Activated CD8-positive, alpha-beta memory T cell treated with anti-CD3 and anti-CD28 coated beads, Interleukin-2, amount 50 U/mL, for 4 hours (primary cell): ENCODE results near the gene BCO1.

Experiments used
- DNase-seq: peaks from one replicate; pipeline ENCODE4 v3.0.0-alpha.2; 2020

BCO1 gene

DNA sequence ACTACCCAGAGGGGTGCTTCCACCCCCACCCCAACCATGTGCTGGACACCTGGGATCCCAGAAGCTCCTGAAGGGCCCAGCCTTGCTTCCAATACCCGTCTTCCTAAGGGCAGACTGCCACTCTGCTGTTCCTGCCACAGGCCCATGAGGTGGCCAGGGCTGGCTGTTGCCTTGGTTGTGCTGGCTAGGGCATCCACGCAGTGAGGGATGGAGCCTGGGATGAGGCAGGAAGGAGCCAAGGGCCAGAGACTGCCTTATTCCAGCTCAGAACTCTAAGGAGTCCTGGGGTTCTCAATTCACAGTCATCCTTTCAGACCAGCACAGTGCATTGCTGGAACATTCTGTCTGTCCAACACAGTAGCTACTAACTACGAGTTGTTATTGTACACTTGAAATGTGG is 37.8 kb downstream of the BCO1 start:
- DNase-seq = no peak

- no peak for DNase-seq
These were observed 39.1 kb downstream of the BCO1 start for GRCh38 chr16:81277541-81278080.

GRCh38 chr16:81278526-81278925 is 40.0 kb downstream of the BCO1 start:
- no peak for DNase-seq

GRCh38 chr16:81279392-81279791 is 40.9 kb downstream of the BCO1 start:
- no peak for DNase-seq

DNA sequence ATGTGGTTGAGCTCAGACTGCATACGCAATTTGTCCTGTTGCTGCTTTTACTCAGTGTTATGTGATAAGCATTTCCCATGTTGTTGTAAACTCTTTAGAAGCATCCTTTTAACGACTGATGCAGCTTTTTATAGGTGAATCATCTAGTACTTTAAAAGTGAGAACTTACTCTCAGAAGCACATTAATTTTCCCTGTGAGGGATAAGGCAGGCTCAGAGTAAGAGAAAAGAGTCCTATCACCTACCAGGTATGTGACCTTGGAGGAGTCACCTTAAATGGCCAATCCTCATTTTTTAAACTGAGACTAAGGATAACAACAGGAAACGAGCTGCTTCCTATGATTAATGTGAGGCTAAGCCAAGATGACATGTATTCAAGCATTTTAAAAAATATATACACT is 41.9 kb downstream of the BCO1 start:
- no peak for DNase-seq

GRCh38 chr16:81283044-81283443 is 44.6 kb downstream of the BCO1 start:
- DNase-seq = no peak

DNA sequence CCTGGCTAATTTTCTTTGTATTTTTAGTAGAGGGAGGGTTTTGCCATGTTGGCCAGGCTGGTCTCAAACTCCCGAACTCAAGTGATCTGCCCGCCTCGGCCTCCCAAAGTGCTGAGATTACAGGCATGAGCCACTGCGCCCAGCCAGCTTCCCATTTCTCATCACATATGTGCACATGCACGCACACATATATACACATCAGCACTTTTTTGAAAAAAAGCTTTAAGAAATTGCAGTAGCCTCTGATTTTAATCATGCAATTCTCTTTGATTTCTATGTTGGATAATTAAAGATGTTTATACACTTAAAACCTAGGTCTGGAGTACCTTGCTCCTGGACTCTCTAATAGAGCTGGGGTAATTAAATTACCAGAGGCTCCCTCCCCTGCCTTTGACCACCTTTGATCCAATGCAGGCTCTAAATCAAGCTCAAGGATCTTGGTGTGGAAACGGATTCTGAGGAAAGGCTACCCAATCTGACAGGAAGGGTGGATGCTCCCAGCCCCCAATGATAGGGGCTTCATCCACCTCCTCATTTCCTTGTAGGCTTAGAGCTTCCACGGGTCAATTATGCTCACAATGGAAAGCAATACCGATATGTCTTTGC is 46.6 kb downstream of the BCO1 start:
- no peak for DNase-seq

- no peak for DNase-seq
These were observed 47.7 kb downstream of the BCO1 start for GRCh38 chr16:81286190-81286589.

DNA sequence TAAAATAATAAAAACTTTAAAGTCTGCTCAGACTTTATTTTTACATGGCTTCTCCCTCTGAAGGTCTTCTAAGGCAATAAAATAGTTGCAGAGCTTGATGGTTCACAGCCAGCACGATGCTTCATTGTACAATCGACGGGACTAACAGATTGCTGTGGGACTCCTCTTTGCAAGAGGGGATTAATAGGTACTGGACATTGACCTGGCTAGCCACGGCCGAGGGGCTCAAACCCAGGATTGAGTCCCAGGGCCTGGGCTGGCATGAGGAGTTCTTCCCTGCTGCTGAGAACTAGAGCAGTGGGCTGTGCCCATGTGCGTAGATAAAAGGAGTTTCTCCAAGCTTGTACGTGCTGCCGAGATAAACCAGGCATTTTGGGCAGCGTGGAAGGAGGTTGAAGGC is 52.6 kb downstream of the BCO1 start:
- DNase-seq = no peak

GRCh38 chr16:81292936-81293335 is 54.4 kb downstream of the BCO1 start:
- DNase-seq = no peak

GRCh38 chr16:81293909-81294802 is 55.7 kb downstream of the BCO1 start:
- DNase-seq = no peak

DNA sequence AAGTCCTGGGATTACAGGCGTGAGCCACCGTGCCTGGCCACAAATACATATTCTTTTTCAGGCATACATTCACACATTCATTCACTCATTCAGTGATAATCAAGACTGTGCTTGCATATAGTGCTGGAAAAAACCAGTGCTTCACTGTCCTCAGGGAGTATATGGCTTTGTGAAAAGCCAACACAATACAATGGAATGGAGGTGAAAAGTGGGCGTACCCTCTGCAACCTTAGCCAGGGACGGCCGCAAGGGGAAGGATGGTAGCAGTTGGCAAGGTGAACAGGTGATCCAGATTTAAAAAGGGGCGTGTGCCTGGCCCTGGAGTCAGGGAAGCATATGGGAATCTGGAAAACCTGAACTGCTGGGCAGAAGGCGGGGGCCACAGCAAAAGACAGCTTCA is 58.1 kb downstream of the BCO1 start:
- no peak for DNase-seq

GRCh38 chr16:81307770-81308169 is 69.3 kb downstream of the BCO1 start:
- no peak for DNase-seq

GRCh38 chr16:81310045-81310644 is 71.7 kb downstream of the BCO1 start:
- no peak for DNase-seq

GRCh38 chr16:81311762-81312161 is 73.3 kb downstream of the BCO1 start:
- DNase-seq = no peak

DNA sequence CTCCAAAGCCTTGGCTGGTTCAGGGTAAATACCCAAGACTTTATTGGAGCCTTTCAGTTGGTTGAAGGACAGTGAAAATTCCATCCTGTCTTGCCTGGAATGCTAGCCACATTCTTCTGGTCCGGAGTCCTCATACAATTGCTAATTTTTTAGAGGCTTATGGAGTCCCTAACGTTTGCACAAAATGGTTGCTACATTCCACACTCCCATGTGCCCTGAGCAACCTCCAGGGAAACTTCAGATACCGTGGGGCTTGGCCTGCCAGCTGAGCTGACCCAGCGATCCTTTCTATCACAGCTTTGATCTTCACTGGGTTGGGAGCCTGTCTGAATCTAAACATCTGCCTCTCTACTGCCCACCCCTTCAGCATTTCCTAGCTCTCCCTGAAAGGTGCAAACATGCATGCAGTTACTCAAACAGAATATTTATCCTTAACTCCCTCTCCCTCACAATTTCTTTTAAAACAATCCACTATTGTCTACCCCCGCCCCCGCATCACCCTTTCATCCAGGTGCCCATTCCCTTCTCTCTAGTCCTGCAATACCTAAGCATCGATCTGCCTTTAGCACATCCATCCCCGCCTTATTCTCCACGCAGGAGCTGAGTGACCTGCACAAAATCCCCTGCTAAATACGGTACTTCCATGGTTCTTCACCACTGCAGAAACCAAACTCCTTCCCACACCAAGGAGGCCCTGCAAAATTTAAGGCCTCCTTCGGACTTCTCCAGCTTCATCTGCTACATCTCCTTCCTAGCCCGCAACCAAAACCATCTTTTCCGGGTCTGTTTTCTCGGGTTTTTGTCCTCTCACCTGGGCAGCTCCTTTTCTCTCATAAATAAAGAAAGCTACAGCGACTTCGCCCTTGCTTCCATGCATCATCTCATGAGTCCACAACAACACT is 75.5 kb downstream of the BCO1 start:
- no peak for DNase-seq

- peak; percentile 94 for DNase-seq
These were observed 76.2 kb downstream of the BCO1 start, which contains the start of gene GAN for GRCh38 chr16:81314603-81315270. Gene GAN (plus strand): TSS chr16:81314962. CDS start chr16:81315114, 152 bp downstream.

DNA sequence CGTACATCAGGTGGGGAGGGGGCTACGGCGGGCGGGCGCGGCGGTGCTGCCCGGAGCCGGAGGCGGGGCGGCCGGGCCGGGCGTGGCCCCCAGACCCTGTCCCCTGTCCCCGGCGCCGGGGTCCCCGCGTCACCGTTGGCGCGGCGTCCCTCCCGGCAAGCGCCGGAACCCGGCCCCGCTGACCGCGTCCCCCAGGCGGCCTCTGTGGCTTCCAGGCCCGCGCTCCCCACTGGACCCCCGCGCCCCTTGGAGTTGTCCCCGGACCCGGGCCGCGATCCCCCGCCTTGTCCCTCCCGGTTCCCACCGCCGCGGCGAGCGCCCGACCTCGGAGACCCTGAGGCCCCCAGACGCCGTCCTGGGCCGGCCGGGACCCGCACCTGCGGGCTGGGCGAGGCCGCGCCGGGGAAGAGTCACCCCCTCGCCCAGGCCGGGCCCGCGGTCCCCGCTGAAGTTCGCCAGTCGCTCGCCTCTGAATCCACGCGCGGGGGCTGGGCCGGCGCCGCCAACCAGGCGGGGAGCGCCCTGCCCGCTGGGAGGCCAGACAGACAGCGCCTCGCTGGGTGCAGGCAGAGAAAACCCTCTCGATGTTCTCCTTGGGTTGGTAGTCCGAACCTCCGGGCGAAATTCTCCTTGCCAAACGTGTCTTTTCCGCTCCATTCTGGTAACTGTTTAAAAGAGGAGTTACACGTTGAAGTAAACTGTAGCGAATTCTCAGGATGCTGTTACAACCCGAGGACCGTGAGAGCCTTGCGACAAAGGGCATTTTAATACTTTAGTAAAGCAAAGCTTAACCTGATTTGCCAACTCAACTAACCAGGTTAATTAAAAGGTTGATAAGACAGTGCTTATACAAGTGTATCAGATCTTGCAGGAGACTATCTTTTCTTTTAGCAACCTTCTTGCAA is 77.0 kb downstream of the BCO1 start:
- DNase-seq = peak; percentile 55

GRCh38 chr16:81316176-81316496 is 77.6 kb downstream of the BCO1 start:
- DNase-seq = no peak

DNA sequence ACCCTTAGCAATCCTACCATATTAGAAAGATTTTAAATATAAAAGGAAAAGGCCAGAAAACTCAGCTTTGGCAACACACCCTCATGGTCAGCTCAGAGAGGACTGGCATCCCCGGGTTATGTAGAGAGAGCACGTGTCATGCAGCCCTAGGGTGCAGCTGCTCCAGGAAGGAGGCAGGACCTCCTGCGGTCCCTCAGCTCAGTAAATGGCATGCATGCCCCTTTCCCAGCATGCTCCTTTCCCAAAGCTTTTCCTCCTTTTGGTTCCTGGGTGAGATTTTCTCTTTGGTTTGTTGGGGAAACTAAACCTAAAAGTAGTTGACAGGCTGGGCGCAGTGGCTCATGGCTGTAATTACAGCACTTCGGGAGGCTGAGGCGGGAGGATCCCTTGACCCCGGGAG is 80.2 kb downstream of the BCO1 start:
- DNase-seq = no peak
